NCI-H526 treated with DMSO at 0.1 percent for 48 hours (cell line): ENCODE measurements around the gene RBM28.

ENCODE experiments used
- DNase-seq: peaks from one replicate; lab custom pipeline; 2025; lab: John Stamatoyannopoulos, UW

RBM28 gene

GRCh38 chr7:128260069-128260795, 83.5 kb downstream of the RBM28 start:
- no peak for DNase-seq

- DNase-seq: peak; percentile 39
These were observed 84.3 kb downstream of the RBM28 start for GRCh38 chr7:128259131-128260061.

GRCh38 chr7:128257458-128257857, 86.2 kb downstream of the RBM28 start:
- DNase-seq: no peak

- DNase-seq: no peak
These were observed 88.4 kb downstream of the RBM28 start for GRCh38 chr7:128255271-128255670.

GRCh38 chr7:128254470-128254869, 89.2 kb downstream of the RBM28 start:
- DNase-seq: no peak

GRCh38 chr7:128253701-128254100, 90.0 kb downstream of the RBM28 start:
- no peak for DNase-seq

GRCh38 chr7:128251337-128251736, 92.4 kb downstream of the RBM28 start:
- no peak for DNase-seq
